Stimulated activated CD4-positive, alpha-beta T cell treated with anti-CD3 and anti-CD28 coated beads, Interleukin-1b, Interleukin-23, amount 100 ng/mL, for 48 hours (primary cell): ENCODE results near the gene GLYATL2.

ENCODE experiments used
- DNase-seq: peaks from one replicate; pipeline ENCODE4 v3.0.0-alpha.2; 2020

GLYATL2 gene

GRCh38 chr11:58796333-58796732 lies 48.2 kb downstream of the GLYATL2 start:
- DNase-seq, result no peak

GRCh38 chr11:58788355-58789023 lies 56.0 kb downstream of the GLYATL2 start:
- peak; percentile 40 for DNase-seq

GRCh38 chr11:58787903-58788302 lies 56.6 kb downstream of the GLYATL2 start:
- DNase-seq, result peak; percentile 25

DNA sequence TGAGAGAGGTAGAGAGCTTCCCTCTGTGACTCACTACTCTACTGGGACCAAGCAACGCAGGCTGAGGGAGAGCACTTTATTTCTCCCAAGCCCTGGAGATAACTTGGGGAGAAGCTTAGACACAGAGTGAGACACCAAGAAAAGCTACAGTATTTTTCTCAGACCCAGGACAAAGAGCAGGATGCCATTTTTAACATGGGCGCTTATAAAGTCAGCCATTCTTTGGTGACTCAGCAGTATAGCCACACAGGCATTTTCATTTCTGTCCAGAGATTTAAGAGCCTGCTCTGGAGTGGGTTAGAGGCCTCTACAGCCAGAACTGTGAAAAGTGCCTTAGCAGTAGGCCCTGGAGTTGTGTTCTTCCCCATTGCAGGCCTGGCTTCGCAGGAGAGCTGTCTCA lies 57.8 kb downstream of the GLYATL2 start:
- DNase-seq, result no peak

DNA sequence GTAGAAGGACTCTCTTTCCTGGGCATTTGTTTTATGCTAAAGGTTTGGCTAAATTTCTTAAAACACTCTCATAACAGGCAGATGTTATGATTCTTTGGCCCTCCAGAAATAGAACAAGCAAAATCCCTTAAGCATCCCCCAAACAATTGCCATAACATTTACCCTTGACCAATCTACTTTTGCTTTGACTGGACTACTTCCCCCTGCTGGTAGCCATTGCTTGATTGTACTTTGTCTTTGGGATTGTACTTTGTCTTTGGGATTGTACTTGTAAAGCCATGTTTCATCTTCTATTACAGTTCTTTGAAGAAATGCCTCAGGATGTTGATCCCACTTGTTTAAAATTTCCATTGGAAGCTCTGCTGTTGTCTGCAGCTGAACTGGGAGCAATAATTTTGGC lies 59.5 kb downstream of the GLYATL2 start:
- no peak for DNase-seq
